ENCODE measurements around the gene ZDHHC9.
A peak's percentile ranks its signal among the peaks of the same experiment; 100 is the strongest.

The ZDHHC9 gene

GRCh38 chrX:129786210-129786651, 57.5 kb downstream of the ZDHHC9 start:
- peak; percentile 32 for DNase-seq (ENCODE audit: low spot score)

DNA sequence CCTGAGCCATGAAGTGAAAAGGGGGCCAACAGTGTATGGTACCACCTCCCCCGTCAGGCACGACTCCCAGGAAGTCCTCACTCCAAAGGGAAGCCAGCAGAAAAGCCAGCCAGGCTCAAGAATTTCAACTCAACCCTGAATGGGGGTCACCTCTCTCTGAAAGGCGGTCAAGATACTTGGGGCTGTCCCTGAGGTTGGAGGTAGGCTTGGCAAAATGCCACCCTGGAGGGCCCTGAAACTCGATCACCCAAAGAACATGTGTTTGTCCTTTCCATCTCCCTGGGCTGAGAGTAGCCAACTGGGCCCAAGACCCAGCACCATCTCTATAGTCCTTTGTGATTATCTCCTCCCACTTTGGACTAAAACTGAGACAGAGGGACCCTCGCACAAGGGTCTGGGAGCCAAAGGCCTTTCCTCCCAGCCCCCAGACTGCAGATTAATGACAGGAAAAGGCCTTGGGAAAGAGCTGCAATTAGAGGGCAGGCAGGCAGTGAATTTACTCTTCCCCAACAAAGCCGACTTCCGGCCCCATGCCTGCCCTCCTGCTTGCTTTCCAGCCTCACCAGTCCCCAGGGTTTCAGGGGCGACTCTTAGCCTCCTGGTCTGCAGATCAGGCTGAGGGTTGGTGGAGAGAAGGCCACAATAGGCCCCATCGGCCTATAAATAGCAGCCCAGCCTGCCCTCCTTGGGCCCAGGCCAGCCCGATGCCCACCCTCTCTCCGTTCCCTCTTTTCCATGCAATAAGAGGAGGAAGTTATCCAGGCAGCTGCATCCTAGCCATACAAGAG, 58.3 kb downstream of the ZDHHC9 start:
- no peak for DNase-seq (ENCODE audit: low spot score)

DNA sequence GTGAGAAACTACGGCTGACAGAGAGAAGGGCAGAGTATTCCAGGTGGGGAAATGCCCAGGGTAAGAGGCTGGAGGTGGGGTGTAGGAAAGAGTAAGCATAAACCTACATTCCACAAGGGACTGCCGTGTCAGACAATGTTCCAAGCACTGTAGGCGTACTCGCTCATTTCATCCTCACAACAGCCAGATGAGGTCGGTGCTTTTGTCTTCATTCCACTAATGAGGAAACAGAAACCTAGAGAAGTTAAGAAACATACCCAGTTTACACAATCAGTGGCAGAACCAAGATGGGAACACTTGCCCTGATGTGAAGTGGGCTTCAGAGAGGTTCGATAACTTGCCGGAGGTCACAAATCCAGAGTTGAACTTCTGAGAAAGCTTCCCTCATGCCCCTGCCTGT, 59.3 kb downstream of the ZDHHC9 start:
- DNase-seq (ENCODE audit: low spot score): no peak

- no peak for DNase-seq (ENCODE audit: low spot score)
These were observed 60.4 kb downstream of the ZDHHC9 start for GRCh38 chrX:129783291-129783713.

DNA sequence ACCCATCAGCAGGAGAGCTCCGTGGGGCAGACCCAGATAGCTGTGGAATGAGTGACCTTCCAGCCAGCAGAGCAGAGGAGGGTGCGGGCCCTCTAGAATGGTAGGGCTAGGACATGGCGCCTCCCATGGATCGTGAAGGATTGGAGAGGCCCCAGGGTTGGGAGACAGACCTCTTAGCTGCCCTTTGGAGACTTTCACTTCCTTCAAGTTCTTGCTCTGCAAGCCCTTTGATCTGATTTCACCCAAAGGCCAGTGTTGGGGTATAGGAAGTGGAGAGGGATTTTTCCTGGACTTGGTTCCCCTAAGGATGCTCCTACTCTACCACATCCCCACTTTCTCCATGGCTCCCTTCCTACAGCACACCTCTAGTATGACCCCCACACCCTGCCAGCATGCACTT, 61.0 kb downstream of the ZDHHC9 start:
- no peak for DNase-seq (ENCODE audit: low spot score)

DNA sequence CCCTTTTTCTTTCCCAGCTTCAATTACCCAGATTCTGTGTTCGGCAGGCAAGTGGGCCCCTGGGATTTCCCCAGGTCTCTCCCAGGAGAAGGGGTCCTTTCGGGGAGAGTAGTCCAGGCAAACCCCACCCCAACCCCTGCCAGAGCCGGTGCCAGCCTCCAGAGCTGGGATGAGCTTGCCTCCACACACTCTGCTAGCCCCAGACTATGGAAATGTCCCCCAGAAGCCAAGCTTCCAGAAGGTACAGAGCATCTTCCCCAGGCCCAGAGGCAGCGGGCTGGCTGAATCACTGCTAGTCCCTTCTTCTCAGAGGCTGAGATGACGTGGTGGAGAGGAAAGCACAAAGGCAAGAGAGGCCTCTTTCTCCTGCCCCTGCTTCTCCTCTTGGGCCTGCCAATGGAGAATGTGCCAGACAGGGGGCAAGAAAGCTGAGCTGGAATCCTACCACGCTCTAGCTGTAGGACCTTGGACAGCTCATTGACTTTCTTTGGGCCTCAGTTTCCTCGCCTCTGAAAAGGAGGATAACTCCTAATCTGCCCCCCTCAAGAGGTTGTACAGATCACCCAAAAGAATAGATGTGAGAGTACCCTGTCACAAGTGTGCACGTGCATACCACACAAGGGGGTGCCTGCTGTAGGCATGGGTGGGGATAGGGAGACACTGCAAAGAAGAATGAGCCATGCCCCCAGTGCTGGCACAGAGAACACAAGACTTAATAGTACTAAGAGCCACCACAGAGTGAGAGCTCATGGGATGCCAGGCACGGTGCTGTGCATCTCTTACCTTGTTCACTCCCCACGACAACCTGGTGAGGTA, 61.8 kb downstream of the ZDHHC9 start:
- DNase-seq (ENCODE audit: low spot score): no peak

- DNase-seq (ENCODE audit: low spot score): peak; percentile 48
These were observed 62.5 kb downstream of the ZDHHC9 start for GRCh38 chrX:129781134-129781672.

DNA sequence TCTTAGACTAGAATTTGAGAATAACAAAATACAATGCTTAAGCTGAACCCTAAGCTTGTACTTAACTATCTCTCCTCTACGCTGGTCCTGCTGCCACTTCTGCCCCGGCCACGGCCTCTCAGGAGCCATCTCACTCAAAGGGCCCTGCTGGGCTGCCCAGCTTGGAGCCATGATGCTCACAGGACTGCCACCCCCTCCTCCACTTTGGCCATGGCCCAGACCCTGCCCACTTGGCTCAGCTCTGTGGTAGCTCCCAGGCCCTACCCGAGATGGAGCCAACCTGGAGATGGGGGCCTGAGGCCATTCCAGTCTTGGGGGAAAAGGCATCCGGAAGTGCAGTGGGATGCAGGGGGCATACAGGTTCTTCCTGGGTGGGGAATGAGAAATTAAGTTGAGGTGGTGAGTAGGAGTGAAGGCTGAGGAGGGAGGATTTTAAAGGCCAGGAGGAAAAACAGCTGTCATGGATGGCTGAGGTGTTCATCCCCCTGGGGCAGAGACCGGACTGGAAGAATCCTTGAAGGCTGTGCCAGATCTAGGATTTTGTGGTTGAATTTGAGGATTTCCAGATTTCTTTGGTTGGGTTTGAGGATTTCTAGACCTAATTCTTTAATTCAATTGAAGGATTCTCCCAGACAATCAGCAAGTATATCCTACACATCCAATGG, 63.1 kb downstream of the ZDHHC9 start:
- DNase-seq (ENCODE audit: low spot score): no peak

- DNase-seq (ENCODE audit: low spot score): peak; percentile 48
These were observed 63.9 kb downstream of the ZDHHC9 start, which contains the start of gene SASH3 for GRCh38 chrX:129779747-129780146. Gene SASH3 (plus strand): TSS chrX:129779949. CDS start chrX:129780098, 149 bp downstream.

DNA sequence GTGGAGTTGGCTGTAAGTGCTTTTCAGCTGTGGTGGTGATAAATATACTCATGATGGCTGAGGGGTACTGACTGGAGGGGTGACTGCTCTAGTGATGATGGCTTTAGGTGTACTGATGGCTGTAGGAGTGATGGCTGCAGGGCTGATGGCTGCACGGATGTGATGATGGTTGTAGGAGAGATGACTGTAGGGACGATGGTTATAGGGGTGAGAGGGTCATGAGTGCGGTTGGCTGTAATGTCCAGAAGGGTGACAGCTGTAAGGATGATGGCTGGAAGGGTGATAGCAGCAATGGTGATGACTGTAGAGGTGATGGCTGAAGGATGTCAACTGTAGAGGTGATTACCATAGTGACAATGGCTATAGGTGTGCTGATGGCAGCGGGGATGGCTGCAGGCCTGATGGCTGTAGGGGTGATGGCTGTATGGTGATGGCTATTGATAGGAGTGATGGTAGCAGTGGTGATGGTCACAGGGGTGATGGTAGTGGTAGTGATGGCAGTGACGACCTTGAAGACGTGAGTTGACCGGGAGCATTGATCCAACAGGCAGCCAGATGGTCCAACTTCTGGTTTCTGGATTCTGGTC, 64.5 kb downstream of the ZDHHC9 start:
- no peak for DNase-seq (ENCODE audit: low spot score)

GRCh38 chrX:129777218-129778030, 66.3 kb downstream of the ZDHHC9 start:
- DNase-seq (ENCODE audit: low spot score): peak; percentile 33

GRCh38 chrX:129773649-129774458, 69.8 kb downstream of the ZDHHC9 start:
- no peak for DNase-seq (ENCODE audit: low spot score)

DNA sequence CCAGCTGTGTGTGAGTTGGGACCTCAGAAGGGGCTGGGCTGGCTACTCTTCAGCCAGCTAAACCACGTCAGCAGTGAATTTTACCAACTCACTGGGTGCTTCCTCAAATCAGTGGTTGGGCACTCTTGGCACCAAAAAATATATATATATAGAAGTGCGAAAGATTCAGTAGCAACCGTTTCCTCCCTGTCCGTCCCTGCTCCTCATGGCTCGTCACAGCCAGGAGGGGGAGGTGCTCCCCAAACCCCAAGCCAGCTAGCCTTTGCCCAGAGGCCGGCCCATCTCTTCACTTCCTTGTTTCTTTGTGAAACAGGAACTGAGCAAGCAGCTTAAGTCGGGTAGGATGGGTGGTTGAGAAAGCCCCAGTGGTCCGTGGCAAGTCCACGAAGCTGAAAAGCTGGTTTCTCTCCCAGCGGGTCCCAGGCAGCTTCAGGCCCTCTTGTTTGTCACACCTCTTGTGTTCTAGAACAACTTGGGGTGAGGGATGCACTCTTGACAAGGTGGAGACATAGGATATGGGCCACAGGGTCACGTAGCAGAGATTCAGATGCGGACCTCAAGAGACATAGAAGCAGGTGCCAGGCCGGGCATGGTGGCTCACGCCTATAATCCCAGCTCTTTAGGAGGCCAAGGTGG, 70.8 kb downstream of the ZDHHC9 start:
- DNase-seq (ENCODE audit: low spot score): peak; percentile 55

DNA sequence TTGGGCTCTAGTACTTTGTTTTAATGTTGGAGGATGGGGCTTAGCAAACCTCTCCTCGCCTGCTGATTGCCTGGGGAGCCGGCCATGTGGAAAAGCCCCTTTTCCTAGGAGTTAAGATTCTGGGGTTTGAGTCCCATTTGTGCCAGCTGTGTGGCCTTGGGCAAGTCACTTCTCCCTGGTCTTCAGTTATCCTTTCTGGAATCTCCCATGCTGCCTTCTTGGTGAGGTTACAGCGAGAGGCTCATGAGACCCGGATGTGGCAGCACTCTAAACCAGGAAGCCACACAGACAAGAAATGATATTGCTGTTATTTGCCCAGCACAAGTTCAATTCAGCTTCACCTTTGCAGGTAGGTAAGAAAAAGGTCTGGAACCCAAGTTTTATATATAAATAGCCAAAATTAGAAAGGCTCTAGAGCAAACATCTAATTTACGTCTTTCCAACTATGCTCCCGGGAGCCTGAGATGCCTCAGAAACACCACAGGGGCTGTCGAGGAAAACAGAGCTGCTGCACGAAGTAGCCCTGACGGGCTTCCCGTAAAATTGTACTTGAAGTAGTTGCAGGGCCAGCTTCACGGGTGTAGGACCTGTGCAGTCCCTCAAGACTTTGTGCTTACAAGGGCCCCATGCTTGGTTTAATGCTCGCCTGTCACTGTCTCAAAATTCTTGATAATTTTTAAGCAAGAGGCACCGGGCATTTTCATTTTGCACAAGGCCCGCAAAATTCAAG, 72.3 kb downstream of the ZDHHC9 start:
- DNase-seq (ENCODE audit: low spot score): no peak

GRCh38 chrX:129769467-129770154, 74.1 kb downstream of the ZDHHC9 start:
- DNase-seq (ENCODE audit: low spot score): no peak

GRCh38 chrX:129768586-129769466, 74.9 kb downstream of the ZDHHC9 start:
- DNase-seq (ENCODE audit: low spot score): no peak

DNA sequence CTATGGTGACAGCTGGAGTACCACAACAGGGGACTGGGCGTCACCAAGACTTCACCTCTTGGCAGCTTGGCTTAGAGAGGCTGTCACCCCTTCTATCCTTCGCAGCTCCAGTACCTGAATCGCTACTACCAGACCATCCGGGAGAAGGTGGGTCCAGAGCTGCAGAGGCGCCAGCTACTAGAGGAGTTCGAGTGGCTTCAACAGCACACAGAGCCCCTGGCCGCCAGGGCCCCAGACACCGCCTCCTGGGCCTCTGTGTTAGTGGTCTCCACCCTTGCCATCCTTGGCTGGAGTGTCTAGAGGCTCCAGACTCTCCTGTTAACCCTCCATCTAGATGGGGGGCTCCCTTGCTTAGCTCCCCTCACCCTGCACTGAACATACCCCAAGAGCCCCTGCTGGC, 75.5 kb downstream of the ZDHHC9 start:
- no peak for DNase-seq (ENCODE audit: low spot score)

All from Ammon's horn (tissue), 1 donor.